CD4-positive, alpha-beta T cell treated with Interleukin-17A for 4 hours (primary cell): ENCODE results near the gene NCLN.
"Not testable (repeated sequence)": the region's sequence is repeated elsewhere in the genome, so short reads cannot be mapped to it uniquely, and the experiment has no call there.

Experiments
- DNase-seq: peaks from one replicate; pipeline ENCODE4 v3.0.0-alpha.2; 2020; ENCODE audit warnings: mixed read lengths

The NCLN gene

DNA sequence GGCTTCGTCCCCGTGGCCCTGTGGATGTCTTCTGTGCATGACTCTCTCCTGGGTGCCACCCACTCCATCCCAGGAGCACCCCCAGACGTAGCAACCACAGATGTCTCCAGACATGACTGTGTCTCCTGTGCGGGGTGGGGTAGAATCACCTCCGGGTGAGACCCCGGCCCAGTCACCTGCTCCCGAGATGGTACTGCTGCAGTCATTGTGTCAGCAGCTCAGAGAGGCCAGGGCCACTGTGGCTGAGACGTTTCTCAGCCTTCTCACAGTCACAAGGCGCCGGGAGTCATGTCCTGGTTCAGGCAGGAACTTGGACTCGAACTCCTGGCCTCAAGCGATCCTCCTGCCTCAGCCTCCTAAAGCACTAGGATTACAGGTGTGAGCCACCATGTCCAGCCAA, 16.6 kb downstream of the NCLN start:
- no peak for DNase-seq

DNA sequence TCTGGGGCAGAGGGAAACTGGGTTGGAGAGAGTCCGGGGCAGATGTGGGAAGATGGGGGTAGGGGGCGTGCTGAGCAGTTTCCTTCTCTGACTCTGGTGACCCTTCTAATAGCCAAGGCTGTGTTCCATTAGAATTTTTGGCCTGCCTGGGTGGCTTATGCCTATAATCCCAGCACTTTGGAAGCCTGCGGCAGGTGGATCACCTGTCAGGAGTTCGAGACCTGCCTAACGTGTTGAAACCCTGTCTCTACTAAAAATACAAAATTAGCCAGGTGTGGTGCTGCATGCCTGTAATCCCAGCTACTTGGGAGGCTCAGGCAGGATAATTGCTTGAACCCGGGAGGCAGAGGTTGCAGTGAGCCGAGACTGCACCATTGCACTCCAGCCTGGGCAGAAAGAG, 17.2 kb downstream of the NCLN start:
- DNase-seq, result not testable (repeated sequence)

DNA sequence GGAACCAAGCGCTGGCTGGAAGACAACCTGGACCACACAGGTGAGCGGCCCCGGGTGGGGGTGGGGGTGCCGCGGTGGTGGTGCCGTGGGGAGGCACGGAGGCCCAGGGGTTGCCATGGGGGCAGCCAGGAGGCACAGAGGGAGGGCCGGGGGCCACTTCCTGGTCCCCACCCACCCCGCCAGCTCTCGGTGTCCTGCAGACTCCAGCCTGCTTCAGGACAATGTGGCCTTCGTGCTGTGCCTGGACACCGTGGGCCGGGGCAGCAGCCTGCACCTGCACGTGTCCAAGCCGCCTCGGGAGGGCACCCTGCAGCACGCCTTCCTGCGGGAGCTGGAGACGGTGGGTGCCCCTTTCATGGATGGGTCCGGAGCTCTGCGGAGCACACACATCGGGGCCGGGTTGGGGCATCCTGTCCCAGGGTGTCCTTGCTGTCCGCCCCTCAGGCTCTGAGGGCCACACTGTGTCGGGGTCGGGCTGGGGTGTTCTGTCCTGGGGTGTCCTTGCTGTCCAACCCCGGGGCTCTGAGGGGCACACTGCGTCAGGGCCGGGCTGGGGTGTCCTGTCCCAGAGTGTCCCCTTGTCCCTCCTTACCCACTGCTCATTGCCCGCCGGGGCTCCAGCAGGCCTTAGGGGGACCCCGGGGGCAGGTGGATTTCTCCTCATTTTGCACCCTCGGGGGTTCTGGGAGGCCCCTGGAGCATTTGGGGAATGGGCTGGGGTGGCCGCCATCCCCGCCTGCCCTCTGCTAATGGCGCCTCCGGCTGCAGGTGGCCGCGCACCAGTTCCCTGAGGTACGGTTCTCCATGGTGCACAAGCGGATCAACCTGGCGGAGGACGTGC, 18.3 kb downstream of the NCLN start:
- DNase-seq, result no peak

DNA sequence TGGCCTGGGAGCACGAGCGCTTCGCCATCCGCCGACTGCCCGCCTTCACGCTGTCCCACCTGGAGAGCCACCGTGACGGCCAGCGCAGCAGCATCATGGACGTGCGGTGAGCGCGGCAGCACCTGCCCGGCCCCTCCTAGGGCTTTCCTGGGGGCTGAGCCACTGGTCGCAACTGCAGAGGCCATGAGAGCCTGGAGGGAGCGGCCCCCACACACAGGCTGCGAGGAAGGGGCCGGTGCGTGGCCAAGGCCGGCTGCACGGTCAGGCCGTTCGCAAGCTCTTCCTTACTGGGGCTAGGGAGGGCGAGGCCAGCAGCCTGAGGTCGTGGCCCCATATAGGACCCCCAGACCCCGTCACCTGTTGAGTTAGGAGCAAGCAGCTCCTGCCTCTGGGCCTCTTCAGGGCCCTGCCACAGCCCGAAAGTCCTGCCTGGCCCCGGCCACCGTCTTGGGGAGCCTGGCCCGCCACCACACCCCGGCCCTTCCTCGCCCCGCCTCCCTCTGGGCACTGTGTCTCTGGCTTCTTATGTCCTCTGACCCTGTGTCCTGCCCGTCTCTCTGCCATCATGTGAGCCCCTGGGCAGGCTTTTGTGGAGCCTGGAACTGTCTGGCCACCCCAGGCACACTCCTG, 19.0 kb downstream of the NCLN start:
- no peak for DNase-seq

DNA sequence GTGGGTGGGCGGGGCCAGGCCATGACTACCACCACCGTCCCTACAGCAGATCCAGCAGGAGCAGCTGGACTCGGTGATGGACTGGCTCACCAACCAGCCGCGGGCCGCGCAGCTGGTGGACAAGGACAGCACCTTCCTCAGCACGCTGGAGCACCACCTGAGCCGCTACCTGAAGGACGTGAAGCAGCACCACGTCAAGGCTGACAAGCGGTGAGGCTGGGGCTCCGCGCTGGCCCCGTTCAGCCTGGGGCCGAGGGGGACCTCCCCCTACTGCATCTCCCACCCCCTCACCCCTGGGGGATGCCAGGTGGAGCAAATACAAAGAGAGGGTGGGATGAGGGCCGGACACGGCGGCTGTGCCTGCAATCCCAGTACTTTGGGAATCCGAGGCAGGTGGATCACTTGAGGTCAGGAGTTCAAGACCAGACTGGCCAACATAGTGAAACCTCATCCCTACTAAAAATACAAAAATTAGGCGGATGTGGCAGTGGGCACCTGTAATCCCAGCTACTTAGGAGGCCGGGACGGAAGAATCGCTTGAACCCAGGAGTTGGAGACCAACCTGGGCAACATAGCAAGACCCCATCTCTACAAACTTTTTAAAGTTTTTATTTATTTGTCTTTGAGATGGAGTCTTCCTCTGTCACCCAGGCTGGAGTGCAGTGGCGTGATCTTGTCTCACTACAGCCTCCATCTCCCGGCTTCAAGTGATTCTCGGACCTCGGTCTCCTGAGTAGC, 20.7 kb downstream of the NCLN start:
- DNase-seq, result no peak

DNA sequence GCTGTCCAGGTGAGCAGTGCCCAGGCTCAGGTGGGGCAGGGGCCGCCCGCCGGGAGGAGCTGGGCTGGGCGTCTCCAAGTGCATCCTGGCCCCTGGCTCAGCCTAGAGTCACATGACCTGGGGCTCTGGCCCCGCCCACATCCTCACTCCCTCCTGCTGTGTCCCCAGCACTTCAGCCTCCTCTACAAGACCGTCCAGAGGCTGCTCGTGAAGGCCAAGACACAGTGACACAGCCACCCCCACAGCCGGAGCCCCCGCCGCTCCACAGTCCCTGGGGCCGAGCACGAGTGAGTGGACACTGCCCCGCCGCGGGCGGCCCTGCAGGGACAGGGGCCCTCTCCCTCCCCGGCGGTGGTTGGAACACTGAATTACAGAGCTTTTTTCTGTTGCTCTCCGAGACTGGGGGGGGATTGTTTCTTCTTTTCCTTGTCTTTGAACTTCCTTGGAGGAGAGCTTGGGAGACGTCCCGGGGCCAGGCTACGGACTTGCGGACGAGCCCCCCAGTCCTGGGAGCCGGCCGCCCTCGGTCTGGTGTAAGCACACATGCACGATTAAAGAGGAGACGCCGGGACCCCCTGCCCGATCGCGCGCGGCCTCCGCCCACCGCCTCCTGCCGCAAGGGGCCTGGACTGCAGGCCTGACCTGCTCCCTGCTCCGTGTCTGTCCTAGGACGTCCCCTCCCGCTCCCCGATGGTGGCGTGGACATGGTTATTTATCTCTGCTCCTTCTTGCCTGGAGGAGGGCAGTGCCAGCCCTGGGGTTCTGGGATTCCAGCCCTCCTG, 21.9 kb downstream of the NCLN start:
- DNase-seq, result no peak

DNA sequence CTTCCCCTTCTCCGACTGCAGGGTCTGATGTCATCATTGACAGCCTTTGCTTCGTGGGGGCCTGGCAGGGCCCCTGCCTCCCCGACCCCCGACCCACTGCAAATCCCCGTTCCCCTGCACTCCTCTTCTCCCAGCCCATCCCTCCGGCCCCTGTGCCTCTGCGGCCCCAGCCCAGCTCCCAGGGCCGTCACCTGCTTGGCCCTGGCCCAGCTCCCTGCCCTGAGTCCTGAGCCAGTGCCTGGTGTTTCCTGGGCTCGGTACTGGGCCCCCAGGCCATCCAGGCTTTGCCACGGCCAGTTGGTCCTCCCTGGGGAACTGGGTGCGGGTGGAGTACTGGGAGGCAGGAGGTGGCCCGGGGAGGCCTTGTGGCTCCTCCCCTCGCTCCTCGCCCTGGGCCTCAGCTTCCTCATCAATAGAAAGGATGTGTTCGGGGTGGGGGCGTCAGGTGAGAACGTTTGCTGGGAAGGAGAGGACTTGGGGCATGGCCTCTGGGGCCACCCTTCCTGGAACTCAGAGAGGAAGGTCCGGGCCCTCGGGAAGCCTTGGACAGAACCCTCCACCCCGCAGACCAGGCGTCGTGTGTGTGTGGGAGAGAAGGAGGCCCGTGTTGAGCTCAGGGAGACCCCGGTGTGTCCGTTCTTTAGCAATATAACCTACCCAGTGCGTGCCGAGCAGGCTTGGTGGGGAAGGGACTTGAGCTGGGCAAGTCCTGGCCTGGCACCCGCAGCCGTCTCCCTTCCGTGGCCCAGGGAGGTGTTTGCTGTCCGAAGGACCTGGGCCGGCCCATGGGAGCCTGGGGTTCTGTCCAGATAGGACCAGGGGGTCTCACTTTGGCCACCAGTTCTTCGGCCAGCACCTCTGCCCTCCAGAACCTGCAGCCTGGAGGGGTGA, 22.8 kb downstream of the NCLN start:
- no peak for DNase-seq

DNA sequence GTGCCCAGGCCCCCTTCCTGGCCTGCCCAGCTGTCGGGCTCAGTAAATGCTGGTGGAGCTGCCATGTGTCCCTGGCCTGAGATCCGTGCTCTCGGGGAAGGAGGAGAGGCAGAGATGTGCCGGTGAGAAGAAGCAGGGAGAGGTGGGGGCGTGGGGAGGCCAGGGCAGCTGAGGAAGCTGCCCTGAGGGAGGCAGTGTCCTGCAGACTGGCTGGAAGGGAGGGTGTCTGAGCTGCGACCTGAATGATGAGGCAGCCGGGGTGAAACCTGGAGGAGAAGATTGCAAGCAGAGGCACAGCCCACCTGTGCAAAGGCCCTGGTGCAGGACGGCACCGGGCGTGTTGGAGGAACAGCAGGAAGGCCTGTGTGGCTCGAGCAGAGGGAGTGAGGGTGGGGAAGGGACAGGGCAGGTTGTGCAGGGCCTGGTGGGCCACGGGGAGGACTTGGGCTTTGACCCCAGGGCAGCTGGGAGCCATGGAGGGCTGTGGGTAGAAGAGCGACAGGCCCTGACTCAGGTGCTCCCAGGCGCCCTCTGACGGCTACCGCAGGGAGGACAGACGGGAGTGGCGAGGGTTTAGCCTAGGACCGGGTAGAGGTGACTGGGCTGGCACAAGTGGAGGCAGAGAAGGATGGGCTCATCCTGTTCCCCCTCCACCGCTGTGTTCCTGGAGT, 24.8 kb downstream of the NCLN start:
- peak; percentile 77 for DNase-seq

DNA sequence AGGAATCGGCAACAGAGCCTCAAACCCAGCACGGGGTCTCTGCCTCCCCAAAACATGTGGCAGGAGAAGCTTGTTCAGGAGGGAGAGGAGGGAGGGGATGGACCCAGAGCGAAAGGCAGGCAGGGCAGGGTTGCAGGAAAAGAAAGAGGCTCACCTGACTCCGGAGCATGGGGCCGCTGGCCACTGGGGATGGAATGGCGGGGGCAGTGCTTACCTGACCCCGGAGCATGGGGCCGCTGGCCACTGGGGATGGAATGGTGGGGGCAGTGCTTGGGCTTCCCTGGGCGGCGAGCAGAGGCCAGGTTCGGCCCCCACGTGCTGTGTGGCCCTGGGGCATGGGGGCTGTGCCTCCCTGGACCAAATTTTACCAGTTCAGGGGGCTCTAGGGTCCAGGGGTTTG, 25.5 kb downstream of the NCLN start:
- DNase-seq, result no peak

DNA sequence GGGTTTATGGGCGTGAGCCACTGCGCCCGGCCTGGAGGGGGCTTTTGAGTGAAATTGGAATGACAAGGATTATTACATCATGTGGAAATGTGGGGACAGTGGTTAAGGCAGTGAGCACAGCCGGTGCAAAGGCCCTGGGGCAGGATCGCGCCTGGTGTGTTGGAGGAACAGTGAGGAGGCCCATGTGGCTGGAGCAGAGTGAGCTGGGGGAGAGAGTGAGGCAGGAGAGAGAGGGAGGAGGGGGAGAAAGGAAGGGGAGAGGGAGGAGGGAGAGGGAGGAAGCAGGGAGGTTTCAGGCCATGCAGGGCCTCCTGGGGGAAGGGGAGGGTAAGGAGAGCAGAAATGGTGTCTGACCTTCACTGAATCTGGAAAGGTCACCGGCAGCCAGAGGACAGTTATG, 27.4 kb downstream of the NCLN start:
- no peak for DNase-seq

DNA sequence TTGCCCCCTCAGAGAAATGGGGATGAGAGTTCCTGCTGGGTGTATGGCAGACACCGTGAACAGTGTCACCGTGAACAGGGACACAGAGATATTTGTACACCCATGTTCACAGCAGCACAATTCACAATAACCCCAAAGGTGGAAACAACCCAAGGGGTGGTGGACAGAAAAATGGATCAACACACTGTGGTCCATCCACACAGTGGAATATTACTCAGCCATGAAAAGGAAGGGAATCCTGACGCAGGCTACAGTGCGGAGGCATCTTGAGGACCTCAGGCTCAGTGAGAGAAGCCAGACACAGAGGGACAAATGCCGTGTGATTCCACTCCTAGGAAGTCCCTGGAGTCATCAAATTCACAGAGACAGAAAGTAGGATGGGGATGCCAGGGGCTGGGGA, 31.1 kb downstream of the NCLN start:
- no peak for DNase-seq

DNA sequence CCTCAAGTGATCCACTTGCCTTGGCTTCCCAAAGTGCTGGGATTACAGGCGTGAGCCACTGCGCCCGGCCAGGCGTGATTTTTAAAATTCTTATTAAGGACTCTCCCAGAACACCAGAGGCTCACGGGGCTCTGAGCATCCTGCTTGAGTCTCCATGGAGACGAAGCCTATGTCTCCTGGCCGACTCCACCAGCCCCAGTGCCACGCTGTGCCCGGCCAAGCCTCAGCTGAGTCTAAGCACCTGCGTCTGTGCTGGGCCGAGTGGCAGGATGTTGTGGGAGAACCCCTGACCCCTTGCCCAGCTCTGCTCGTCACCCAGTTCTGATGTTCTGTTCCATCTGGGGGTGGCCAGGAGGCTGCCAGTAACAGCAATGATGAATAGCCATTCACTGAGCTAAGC, 34.8 kb downstream of the NCLN start:
- DNase-seq, result no peak

DNA sequence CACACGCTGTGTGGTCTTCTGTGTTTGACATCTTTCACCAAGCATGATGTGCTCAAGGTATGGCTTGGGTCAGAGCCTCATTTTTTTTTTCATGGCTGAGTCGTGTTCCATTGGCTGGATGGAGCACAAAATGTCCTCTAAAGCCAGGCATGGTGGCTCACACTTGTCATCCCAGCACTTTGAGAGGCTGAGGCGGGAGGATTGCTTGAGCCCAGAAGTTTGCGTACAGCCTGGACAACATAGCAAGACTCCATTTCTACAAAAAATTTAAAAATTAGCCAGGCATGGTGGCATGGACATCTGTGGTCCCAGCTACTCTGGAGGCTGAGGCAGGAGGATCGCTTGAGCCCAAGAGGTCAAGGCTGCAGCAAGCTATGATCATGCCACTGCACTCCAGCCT, 35.8 kb downstream of the NCLN start:
- DNase-seq, result not testable (repeated sequence)

DNA sequence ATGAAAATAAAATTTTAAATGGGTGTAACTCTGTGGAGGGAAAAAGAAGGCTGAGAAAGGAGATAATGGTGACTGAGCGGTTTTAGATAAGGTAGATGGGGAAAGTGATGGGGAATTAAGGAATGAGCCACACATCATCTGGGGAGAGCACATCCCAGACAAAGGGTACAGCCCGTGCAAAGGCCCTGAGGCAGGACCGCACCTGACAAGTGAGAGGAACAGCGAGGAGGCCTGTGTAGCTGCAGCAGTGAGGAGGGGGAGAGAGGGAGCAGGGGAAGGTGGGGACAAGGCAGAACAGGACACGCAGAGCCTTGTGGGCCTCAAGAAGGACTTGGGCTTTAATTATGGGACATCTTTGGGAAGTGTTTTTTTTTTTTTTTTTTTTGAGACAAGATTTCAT, 37.0 kb downstream of the NCLN start:
- DNase-seq, result no peak

DNA sequence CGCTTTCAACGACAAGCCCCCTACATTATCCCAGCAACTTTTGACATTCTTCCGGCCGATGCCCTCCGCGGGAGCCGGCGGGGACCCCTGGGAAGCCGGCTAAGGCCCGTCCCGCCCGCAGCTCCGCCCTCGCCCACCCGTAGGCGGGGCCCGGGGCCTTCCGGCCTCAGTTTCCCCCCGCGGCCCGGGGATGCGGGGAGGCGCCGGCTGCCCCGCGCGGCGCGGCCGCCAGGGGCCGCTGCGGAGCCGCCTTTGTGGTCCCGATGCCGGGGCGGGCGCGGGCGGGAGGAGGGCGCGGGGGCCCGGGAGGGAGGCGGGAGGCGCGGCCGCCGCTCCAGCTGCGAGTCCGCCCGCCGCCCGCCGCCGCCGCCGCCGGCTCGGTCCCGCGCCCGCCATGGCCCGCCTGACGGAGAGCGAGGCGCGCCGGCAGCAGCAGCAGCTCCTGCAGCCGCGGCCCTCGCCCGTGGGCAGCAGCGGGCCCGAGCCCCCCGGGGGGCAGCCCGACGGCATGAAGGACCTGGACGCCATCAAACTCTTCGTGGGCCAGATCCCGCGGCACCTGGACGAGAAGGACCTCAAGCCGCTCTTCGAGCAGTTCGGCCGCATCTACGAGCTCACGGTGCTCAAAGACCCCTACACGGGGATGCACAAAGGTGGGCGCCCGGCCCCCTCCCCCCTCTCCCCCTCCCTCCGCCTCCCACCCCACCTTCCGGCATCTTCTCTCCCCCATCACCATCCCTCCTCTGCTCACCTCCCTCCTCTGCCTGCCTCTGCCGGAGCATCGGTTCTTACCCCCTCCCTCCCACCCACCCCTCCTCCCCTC, 38.8 kb downstream of the NCLN start, which contains the start of gene CELF5:
CELF5 (plus strand) TSS at position 316 of the 823 bp plus-strand sequence; CDS start at position 395, 79 bp downstream.
- DNase-seq, result peak; percentile 76

DNA sequence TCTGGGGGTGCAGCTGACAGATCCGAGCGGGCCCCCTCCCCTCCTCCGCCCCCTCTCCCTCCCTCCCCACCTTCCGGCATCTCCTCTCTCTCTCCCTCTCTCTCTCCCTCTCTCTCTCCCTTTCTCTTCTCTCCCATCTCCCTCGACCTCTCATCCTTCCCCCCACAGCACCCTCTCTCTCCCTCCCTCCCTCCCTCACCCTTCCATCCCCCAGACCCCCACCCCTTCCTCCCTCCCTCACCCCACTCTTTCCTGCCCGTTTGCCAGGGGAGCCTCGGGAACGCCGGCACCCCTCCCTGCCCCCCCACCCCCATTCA, 39.4 kb downstream of the NCLN start:
- no peak for DNase-seq

DNA sequence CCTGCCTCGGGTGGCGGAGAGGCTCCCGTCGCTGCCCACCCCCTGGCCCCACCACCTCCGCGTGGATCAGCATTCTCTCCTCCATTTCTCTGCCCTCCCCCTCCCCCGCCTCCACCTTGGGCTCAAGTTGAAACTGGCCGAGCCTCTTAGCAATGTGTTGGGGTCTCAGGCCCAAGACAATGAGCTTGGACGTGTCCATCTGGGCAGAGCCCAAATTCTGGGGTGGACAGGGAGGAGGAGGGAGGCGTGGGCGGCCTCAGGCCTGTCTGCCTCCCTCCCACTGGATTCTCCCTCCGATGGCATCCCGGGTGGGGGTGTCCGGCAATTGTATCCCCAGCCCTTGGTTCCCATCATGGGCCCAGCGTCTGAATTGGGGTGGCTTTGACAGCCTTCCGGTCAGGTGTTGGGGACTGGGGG, 40.0 kb downstream of the NCLN start:
- DNase-seq, result no peak

DNA sequence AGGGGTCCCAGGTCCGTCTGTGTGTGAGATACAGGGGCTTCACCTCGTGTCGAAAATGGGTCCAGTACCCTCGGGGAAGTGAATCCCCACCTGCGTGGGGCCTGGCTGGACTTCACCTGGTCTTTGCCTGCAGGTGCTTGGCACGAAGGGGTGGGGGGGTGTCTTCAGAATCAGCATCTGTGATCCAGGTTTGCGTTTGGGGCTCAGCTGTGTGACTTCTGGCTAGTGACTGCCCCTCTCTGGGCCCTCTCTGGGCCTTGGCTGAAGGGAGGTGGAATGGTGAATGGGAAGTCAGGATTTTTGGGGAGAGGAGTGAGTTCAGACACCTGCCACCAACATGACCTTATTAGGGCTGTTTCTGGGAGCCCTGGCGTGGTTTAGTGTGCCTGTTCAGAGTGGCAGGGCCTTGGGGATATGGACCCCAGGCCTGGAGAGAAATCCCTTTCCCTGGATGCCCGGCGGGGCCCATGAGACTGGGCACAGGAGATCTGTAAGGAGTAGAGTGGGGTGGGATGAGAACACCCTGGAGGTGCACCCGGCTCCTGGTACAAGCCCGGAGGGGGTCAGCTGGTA, 41.4 kb downstream of the NCLN start:
- no peak for DNase-seq

DNA sequence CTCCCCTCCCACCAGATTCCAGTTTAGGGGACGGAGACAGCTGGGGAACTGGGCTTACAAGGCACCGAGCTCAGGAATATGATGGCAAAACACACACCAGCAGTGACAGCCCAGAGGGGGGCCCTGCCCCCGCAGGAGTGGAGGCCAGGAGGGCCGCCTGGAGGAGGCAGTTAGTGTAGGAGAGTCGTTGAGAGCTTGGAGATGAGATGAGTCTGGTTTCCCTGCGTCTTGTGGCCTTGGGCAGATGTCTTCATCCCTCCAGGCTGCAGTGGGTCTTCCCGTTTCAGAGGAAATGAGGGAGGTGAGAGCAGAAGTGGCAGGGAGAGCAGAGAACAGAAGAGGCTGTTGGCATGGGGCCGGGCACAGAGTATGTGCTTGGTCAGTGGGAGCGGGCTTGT, 43.6 kb downstream of the NCLN start:
- no peak for DNase-seq

DNA sequence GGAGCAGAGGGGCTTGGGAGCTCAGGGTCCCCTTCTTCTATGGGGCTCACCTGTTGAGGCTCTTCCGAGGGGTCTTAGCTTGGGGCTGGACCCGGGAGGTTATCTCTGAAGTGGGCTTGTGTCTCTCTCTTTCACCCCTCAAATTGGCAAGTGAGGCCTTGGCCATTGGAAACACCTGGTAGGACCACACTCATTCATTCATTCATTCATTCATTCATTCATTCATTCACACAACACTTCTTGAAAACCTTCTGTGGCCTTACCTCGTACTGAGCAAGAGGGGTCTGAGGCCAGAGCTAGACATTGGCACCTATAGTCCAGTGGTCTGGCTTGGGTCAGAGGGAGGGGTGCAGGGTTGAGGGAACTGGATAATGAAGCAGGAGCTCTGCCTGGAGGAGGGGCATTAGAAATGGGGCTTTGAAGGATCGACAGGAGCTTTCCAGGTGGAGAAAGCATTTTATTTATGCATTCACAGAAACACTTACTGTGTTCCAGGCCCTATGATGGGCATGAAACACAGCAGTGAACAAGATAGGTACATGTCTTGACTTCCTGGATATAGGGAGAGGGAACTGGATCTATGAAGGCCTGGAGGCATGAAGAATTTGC, 44.3 kb downstream of the NCLN start:
- no peak for DNase-seq
